Prostate gland (tissue), 2 donors: ENCODE data around the gene SPATA24.

ENCODE experiments used
- CTCF ChIP-seq, 4 experiments: fragments of 200-600 bp in 2 of 4; fragments of 450-650 bp in 2 of 4; sonication (generic) in 2 of 4; IDR thresholded peaks; 1 replicate in 3 of 4; 2 replicates in 1 of 4; pipeline ENCODE4 v1.5.1; 2016 to 2019; ENCODE audit warnings: antibody characterized with exemption in 4 of 4, mild to moderate bottlenecking in 2 of 4, moderate library complexity in 2 of 4
- POLR2A ChIP-seq: fragments of 450-650 bp; IDR thresholded peaks from one replicate; pipeline ENCODE4 v1.6.1; 2016; ENCODE audit warnings: antibody characterized with exemption, mild to moderate bottlenecking
- POLR2AphosphoS5 ChIP-seq: sonication (generic); formaldehyde crosslinking; IDR thresholded peaks from one replicate; pipeline ENCODE4 v1.6.1; 2017; ENCODE audit warnings: antibody characterized with exemption

GRCh38 chr5:139395844-139396640, 7.8 kb downstream of the SPATA24 start:
- TF ChIP-seq POLR2AphosphoS5: no peak
- no peak for TF ChIP-seq POLR2A
- no peak for TF ChIP-seq CTCF (IDR thresholded peaks at IDR 0.05)
